PC-9 (cell line): ENCODE results near the gene CNIH2. TPM values are rescaled to one million over a fixed set of nuclear protein-coding genes. Genes with fewer than 3 reads are reported as not detected.

ENCODE experiments used
- BruUV-seq: library from RNA; stranded (reverse); fragments of 400-500 nt; replicated peaks from 2 replicates; lab custom pipeline; 2021; lab: Mats Ljungman, UMichigan
- CTCF ChIA-PET: fragments of 300-600 bp; sonication (Branson Sonifier 250); formaldehyde crosslinking; loops from one replicate; lab custom pipeline; 2022; ENCODE audit warnings: antibody characterized with exemption; lab: Charles Lee
- POLR2A ChIA-PET: fragments of 300-600 bp; sonication (Branson Sonifier 250); formaldehyde crosslinking; loops from one replicate; lab custom pipeline; 2022; ENCODE audit warnings: antibody characterized with exemption; ENCODE audit not compliant: unreplicated experiment; lab: Charles Lee
- DNase-seq, 2 experiments: peaks; one replicate each; pipeline versions ENCODE4 v3.0.0 to v3.0.0-alpha.2; 2015 to 2022; ENCODE audit warnings: mixed read lengths in 1 of 2
- H2AFZ ChIP-seq: fragments of 200-600 bp; sonication (generic); 2 replicates; pipeline ENCODE4 v1.8.1; 2017; ENCODE audit warnings: antibody characterized with exemption
- H3F3A ChIP-seq: fragments of 200-600 bp; sonication (generic); 2 replicates; pipeline ENCODE4 v1.8.1; 2017; ENCODE audit warnings: antibody characterized with exemption, mild to moderate bottlenecking, low read depth; ENCODE audit not compliant: insufficient read depth
- H3K27ac ChIP-seq: fragments of 200-600 bp; sonication (generic); 2 replicates; pipeline ENCODE4 v1.6.1; 2016; ENCODE audit warnings: mixed run types
- H3K27me3 ChIP-seq: fragments of 200-600 bp; sonication (generic); 2 replicates; pipeline ENCODE4 v1.6.1; 2016; ENCODE audit warnings: low read depth, mixed run types; ENCODE audit not compliant: insufficient read depth
- H3K36me3 ChIP-seq: fragments of 200-600 bp; sonication (generic); 2 replicates; pipeline ENCODE4 v1.6.1; 2016; ENCODE audit warnings: low read depth, mixed run types
- H3K4me1 ChIP-seq: fragments of 200-600 bp; sonication (generic); replicated peaks from 2 replicates; pipeline ENCODE4 v1.6.1; 2016; ENCODE audit warnings: mixed run types; ENCODE audit not compliant: insufficient read depth
- H3K4me2 ChIP-seq: fragments of 200-600 bp; sonication (generic); 2 replicates; pipeline ENCODE4 v1.6.1; 2017; ENCODE audit warnings: mixed run types
- H3K4me3 ChIP-seq: fragments of 200-600 bp; sonication (generic); 2 replicates; pipeline ENCODE4 v1.6.1; 2016; ENCODE audit warnings: mixed run types
- H3K79me2 ChIP-seq: fragments of 200-600 bp; sonication (generic); 2 replicates; pipeline ENCODE4 v1.6.1; 2017; ENCODE audit warnings: low read depth, mixed run types
- H3K9me2 ChIP-seq: fragments of 200-600 bp; sonication (generic); 2 replicates; pipeline ENCODE4 v1.8.1; 2017; ENCODE audit warnings: mild to moderate bottlenecking; ENCODE audit not compliant: insufficient read depth
- H3K9me3 ChIP-seq: fragments of 200-600 bp; sonication (generic); 2 replicates; pipeline ENCODE4 v1.8.1; 2016; ENCODE audit warnings: low read depth; ENCODE audit not compliant: insufficient read depth
- H4K20me1 ChIP-seq: fragments of 200-600 bp; sonication (generic); 2 replicates; pipeline ENCODE4 v1.8.1; 2017; ENCODE audit not compliant: insufficient read depth
- CTCF ChIP-seq: fragments of 200-600 bp; sonication (generic); conservative IDR thresholded peaks from 2 replicates; pipeline ENCODE4 v1.6.1; 2017; ENCODE audit warnings: mixed run types, antibody characterized with exemption, mild to moderate bottlenecking, moderate library complexity
- EZH2 ChIP-seq: fragments of 200-600 bp; sonication (generic); IDR thresholded peaks from 2 replicates; pipeline ENCODE4 v1.8.0; 2017; ENCODE audit warnings: antibody characterized with exemption, low read depth
- intact Hi-C: fragments of 100-400 bp; cut with micrococcal nuclease; formaldehyde crosslinking; loops from one replicate; pipeline ENCODE4 v1.10.0; 2022; ENCODE audit not compliant: unreplicated experiment
- total RNA-seq: library from RNA; stranded (reverse); gene quantifications from 2 replicates; pipeline ENCODE4 v1.2.3, GENCODE V29; 2021

CNIH2 gene
- total RNA-seq, 1 experiment from 2014 or later, result 6.8 TPM

GRCh38 chr11:66240781-66241136 lies 37.2 kb upstream of the CNIH2 start:
- H3K79me2 ChIP-seq, result no peaks in the 10 kb centered on the region
- no peaks in the 10 kb centered on the region for H3K9me3 ChIP-seq
- no peak overlapping the region for H3K4me3 ChIP-seq
- intact Hi-C loops, result no loop called here
- no peak overlapping the region for H2AFZ ChIP-seq
- DNase-seq, result no peak
- H3F3A ChIP-seq, result no peaks in the 10 kb centered on the region
- H3K4me2 ChIP-seq, result no peak overlapping the region
- no peaks in the 10 kb centered on the region for H3K9me2 ChIP-seq
- POLR2A ChIA-PET, result interaction anchor here (0.7 kb wide), 1 partner anchor 10 kb away, joined by 9 read pairs; no protein-coding TSS in a partner anchor
- CTCF ChIA-PET, result no interaction called here
- no TSS peak for BruUV-seq
- no peaks in the 10 kb centered on the region; the same call in 1 of the 2 replicates for H4K20me1 ChIP-seq
- H3K4me1 ChIP-seq, result no peaks in the 10 kb centered on the region
- no peaks in the 10 kb centered on the region for H3K36me3 ChIP-seq
- TF ChIP-seq CTCF (no peak), EZH2 (no peak)
- H3K27ac ChIP-seq, result no peak overlapping the region
- no peaks in the 10 kb centered on the region for H3K27me3 ChIP-seq

- BruUV-seq, result no TSS peak
- no peak for DNase-seq
- no peaks in the 10 kb centered on the region for H3K79me2 ChIP-seq
- H3K4me3 ChIP-seq, result no peak overlapping the region
- H3K36me3 ChIP-seq, result no peaks in the 10 kb centered on the region
- H3K27ac ChIP-seq, result no peak overlapping the region
- no peaks in the 10 kb centered on the region for H3K27me3 ChIP-seq
- TF ChIP-seq EZH2, result no peak
- no peak for TF ChIP-seq CTCF
- POLR2A ChIA-PET, result no interaction called here
- CTCF ChIA-PET, result no interaction called here
- H3K4me1 ChIP-seq, result no peaks in the 10 kb centered on the region
- no peaks in the 10 kb centered on the region for H3K9me2 ChIP-seq
- no peak overlapping the region for H3K4me2 ChIP-seq
- H4K20me1 ChIP-seq, result no peaks in the 10 kb centered on the region; the same call in 1 of the 2 replicates
- no peaks in the 10 kb centered on the region; the same call in 1 of the 2 replicates for H3F3A ChIP-seq
- no peaks in the 10 kb centered on the region for H3K9me3 ChIP-seq
- no peak overlapping the region for H2AFZ ChIP-seq
- intact Hi-C loops, result no loop called here
Measured at GRCh38 chr11:66242095-66242765, 35.7 kb upstream of the CNIH2 start.

GRCh38 chr11:66243782-66244535 lies 34.0 kb upstream of the CNIH2 start:
- Histone ChIP-seq H4K20me1 (no peaks in the 10 kb centered on the region; the same call in 1 of the 2 replicates), H2AFZ (no peak overlapping the region), H3K9me3 (no peaks in the 10 kb centered on the region), H3K36me3 (no peaks in the 10 kb centered on the region), H3K9me2 (no peaks in the 10 kb centered on the region), H3K27ac (no peak overlapping the region), H3K4me2 (no peak overlapping the region), H3K27me3 (no peaks in the 10 kb centered on the region), H3F3A (no peaks in the 10 kb centered on the region; the same call in 1 of the 2 replicates), H3K79me2 (no peaks in the 10 kb centered on the region), H3K4me1 (no peaks in the 10 kb centered on the region), H3K4me3 (no peak overlapping the region)
- intact Hi-C loops, result no loop called here
- ChIA-PET POLR2A (no interaction called here), CTCF (no interaction called here)
- DNase-seq, result no peak
- TF ChIP-seq EZH2 (no peak), CTCF (no peak)
- BruUV-seq, result no TSS peak
